SK-N-SH (cell line): ENCODE data around the gene GALNT18.

Experiments
- CTCF ChIP-seq: fragments of 200-600 bp; sonication (generic); IDR thresholded peaks from 2 replicates; pipeline ENCODE4 v1.6.1; 2017; ENCODE audit warnings: antibody characterized with exemption, mild to moderate bottlenecking, moderate library complexity
- FOSL2 ChIP-seq: IDR thresholded peaks from 2 replicates; pipeline ENCODE4 v1.4.0; 2012; ENCODE audit warnings: low read depth, mild to moderate bottlenecking, moderate library complexity, borderline replicate concordance
- IRF3 ChIP-seq: fragments of 150-350 bp; IDR thresholded peaks from 2 replicates; pipeline ENCODE4 v1.6.1; 2016; ENCODE audit warnings: mild to moderate bottlenecking, low read depth, low read length
- MAX ChIP-seq: IDR thresholded peaks from 2 replicates; pipeline ENCODE4 v1.4.0; 2012; ENCODE audit warnings: low read depth
- RAD21 ChIP-seq: IDR thresholded peaks from 2 replicates; pipeline ENCODE4 v1.6.1; 2012; ENCODE audit warnings: mild to moderate bottlenecking, low read length
- RXRA ChIP-seq: IDR thresholded peaks from 2 replicates; pipeline ENCODE4 v1.4.0; 2012; ENCODE audit warnings: low read depth, mild to moderate bottlenecking, borderline replicate concordance
- TAF1 ChIP-seq: IDR thresholded peaks from 2 replicates; pipeline ENCODE4 v1.6.1; 2012; ENCODE audit warnings: low read depth, mild to moderate bottlenecking, low read length, moderate library complexity, borderline replicate concordance
- TF ChIP-seq, protein P1 (sequence below): IDR thresholded peaks from 2 replicates; pipeline ENCODE4 v1.4.0; 2012; ENCODE audit warnings: low read depth, borderline replicate concordance

GRCh38 chr11:11459578-11459977 lies 162.2 kb downstream of the GALNT18 start:
- no peak for TF ChIP-seq TAF1
- TF ChIP-seq RAD21 = no peak
- no peak for TF ChIP-seq FOSL2
- TF ChIP-seq CTCF = no peak
- TF ChIP-seq RXRA = no peak
- no peak for TF ChIP-seq MAX
- TF ChIP-seq IRF3 = no peak
- TF ChIP-seq, protein P1, sequence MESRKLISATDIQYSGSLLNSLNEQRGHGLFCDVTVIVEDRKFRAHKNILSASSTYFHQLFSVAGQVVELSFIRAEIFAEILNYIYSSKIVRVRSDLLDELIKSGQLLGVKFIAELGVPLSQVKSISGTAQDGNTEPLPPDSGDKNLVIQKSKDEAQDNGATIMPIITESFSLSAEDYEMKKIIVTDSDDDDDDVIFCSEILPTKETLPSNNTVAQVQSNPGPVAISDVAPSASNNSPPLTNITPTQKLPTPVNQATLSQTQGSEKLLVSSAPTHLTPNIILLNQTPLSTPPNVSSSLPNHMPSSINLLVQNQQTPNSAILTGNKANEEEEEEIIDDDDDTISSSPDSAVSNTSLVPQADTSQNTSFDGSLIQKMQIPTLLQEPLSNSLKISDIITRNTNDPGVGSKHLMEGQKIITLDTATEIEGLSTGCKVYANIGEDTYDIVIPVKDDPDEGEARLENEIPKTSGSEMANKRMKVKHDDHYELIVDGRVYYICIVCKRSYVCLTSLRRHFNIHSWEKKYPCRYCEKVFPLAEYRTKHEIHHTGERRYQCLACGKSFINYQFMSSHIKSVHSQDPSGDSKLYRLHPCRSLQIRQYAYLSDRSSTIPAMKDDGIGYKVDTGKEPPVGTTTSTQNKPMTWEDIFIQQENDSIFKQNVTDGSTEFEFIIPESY = no peak
